CD14-positive monocyte (primary cell): Measurements from ENCODE around the gene KRTAP10-4. TPM values are rescaled to one million over a fixed set of nuclear protein-coding genes. Genes with fewer than 3 reads are reported as not detected.

Experiments
- DNase-seq, 3 donors: peaks; one replicate each; pipeline ENCODE4 v3.0.0-alpha.2; 2011 to 2022
- H2AFZ ChIP-seq: 2 replicates; pipeline ENCODE4 v1.6.0; 2012; ENCODE audit warnings: mild to moderate bottlenecking, low read depth, low read length, inconsistent platforms; ENCODE audit not compliant: insufficient read depth, poor library complexity, severe bottlenecking
- H3K27ac ChIP-seq, 2 donors: 1 replicate in 1 of 2; 2 replicates in 1 of 2; pipeline ENCODE4 v1.5.1; 2012 to 2013; ENCODE audit warnings: low read length in 2 of 2, control low read depth in 1 of 2, inconsistent platforms in 1 of 2, low read depth in 1 of 2, mild to moderate bottlenecking in 1 of 2
- H3K27me3 ChIP-seq, 2 donors: one replicate each; pipeline versions ENCODE4 v1.6.0 to v1.6.1; 2011 to 2013; ENCODE audit warnings: low read length in 2 of 2; ENCODE audit not compliant: control insufficient read depth in 2 of 2, insufficient read depth in 2 of 2
- H3K36me3 ChIP-seq, 2 donors: replicated peaks in 1 of 2; 1 replicate in 1 of 2; 2 replicates in 1 of 2; pipeline versions ENCODE4 v1.5.1 to v1.6.1; 2012 to 2013; ENCODE audit warnings: low read length in 2 of 2, control low read depth in 1 of 2, inconsistent platforms in 1 of 2, mild to moderate bottlenecking in 1 of 2; ENCODE audit not compliant: insufficient read depth in 2 of 2, control insufficient read depth in 1 of 2
- H3K4me1 ChIP-seq, 2 donors: 1 replicate in 1 of 2; 2 replicates in 1 of 2; pipeline versions ENCODE4 v1.5.1 to v1.6.1; 2012 to 2013; ENCODE audit warnings: low read length in 2 of 2, control low read depth in 1 of 2, inconsistent platforms in 1 of 2, mild to moderate bottlenecking in 1 of 2, moderate library complexity in 1 of 2; ENCODE audit not compliant: insufficient read depth in 2 of 2, control insufficient read depth in 1 of 2
- H3K4me2 ChIP-seq: replicated peaks from 2 replicates; pipeline ENCODE3; 2012; ENCODE audit warnings: low read length, moderate library complexity, mild to moderate bottlenecking; ENCODE audit not compliant: poor library complexity, severe bottlenecking; ENCODE audit errors: extremely low read depth
- H3K4me3 ChIP-seq, 3 experiments: fragments of 200-600 bp in 1 of 3; sonication (generic) in 1 of 3; replicated peaks in 1 of 3; 1 replicate in 2 of 3; 2 replicates in 1 of 3; pipeline ENCODE4 v1.5.1; 2011 to 2013; ENCODE audit warnings: low read length in 3 of 3, mild to moderate bottlenecking in 3 of 3, control low read depth in 2 of 3, low read depth in 2 of 3, inconsistent platforms in 1 of 3, moderate library complexity in 1 of 3
- H3K79me2 ChIP-seq: 2 replicates; pipeline ENCODE4 v1.6.0; 2012; ENCODE audit warnings: mild to moderate bottlenecking, control low read depth, inconsistent platforms, low read length, moderate library complexity; ENCODE audit not compliant: insufficient read depth
- H3K9ac ChIP-seq: 2 replicates; pipeline ENCODE4 v1.6.0; 2017; ENCODE audit warnings: low read length, mild to moderate bottlenecking; ENCODE audit not compliant: insufficient read depth, poor library complexity, severe bottlenecking
- H3K9me3 ChIP-seq, 2 donors: replicated peaks in 1 of 2; 1 replicate in 1 of 2; 2 replicates in 1 of 2; pipeline versions ENCODE4 v1.5.1 to v1.6.1; 2012 to 2013; ENCODE audit warnings: low read length in 2 of 2, control low read depth in 1 of 2; ENCODE audit not compliant: control insufficient read depth in 1 of 2, insufficient read depth in 1 of 2
- H4K20me1 ChIP-seq: 2 replicates; pipeline ENCODE4 v1.6.0; 2012; ENCODE audit warnings: mild to moderate bottlenecking, low read length, control low read depth, moderate library complexity; ENCODE audit not compliant: insufficient read depth
- H3K27ac Mint-ChIP-seq, 7 donors: one replicate each; pipeline ENCODE4 v1.8.0; 2020; ENCODE audit warnings: mild to moderate bottlenecking in 7 of 7, mixed read lengths in 7 of 7, moderate library complexity in 6 of 7, inconsistent platforms in 2 of 7
- H3K27me3 Mint-ChIP-seq, 3 donors: one replicate each; pipeline ENCODE4 v1.8.0; 2021 to 2022; ENCODE audit warnings: low read depth in 3 of 3, mild to moderate bottlenecking in 3 of 3, mixed read lengths in 3 of 3, moderate library complexity in 3 of 3, inconsistent platforms in 1 of 3
- H3K36me3 Mint-ChIP-seq, 2 donors: one replicate each; pipeline ENCODE4 v1.8.0; 2020; ENCODE audit warnings: mixed read lengths in 2 of 2, inconsistent platforms in 1 of 2, mild to moderate bottlenecking in 1 of 2
- H3K4me1 Mint-ChIP-seq: one replicate; pipeline ENCODE4 v1.8.0; 2020; ENCODE audit warnings: mild to moderate bottlenecking, mixed read lengths
- H3K4me3 Mint-ChIP-seq, 2 donors: one replicate each; pipeline ENCODE4 v1.8.0; 2020; ENCODE audit warnings: mild to moderate bottlenecking in 2 of 2, mixed read lengths in 2 of 2, moderate library complexity in 1 of 2
- H3K9me3 Mint-ChIP-seq, 7 donors: one replicate each; pipeline ENCODE4 v1.8.0; 2020 to 2022; ENCODE audit warnings: mixed read lengths in 7 of 7, mild to moderate bottlenecking in 6 of 7, moderate library complexity in 6 of 7, inconsistent platforms in 2 of 7
- WGBS: methylation state at CpG from one replicate; pipeline ENCODE4 v1.1.5; 2013; ENCODE audit warnings: missing lambda C conversion rate; ENCODE audit not compliant: insufficient coverage; 5-methylcytosine and 5-hydroxymethylcytosine counted together
- intact Hi-C, 2 donors: fragments of 100-400 bp; cut with micrococcal nuclease; formaldehyde crosslinking; loops; one replicate each; pipeline versions ENCODE4 v1.15.0 to v1.15.1; 2023
- polyA plus RNA-seq, 3 donors: library from polyadenylated mRNA; depleted of rRNA in 1 of 3; unstranded in 2 of 3; stranded (reverse) in 1 of 3; fragments of 300-500 nt in 2 of 3; fragments of >200 nt in 1 of 3; fragmentation: Illumina TruSeq in 2 of 3; gene quantifications; 1 replicate in 2 of 3; 2 replicates in 1 of 3; pipeline ENCODE4 v1.2.3, GENCODE V29; 2012 to 2021
- TF ChIP-seq, protein P1 (sequence below): fragments of 200-600 bp; IDR thresholded peaks from one replicate; pipeline ENCODE4 v1.8.0; 2022; ENCODE audit warnings: antibody characterized with exemption, mild to moderate bottlenecking

KRTAP10-4 gene
- polyA plus RNA-seq, 3 donors: not detected

DNA sequence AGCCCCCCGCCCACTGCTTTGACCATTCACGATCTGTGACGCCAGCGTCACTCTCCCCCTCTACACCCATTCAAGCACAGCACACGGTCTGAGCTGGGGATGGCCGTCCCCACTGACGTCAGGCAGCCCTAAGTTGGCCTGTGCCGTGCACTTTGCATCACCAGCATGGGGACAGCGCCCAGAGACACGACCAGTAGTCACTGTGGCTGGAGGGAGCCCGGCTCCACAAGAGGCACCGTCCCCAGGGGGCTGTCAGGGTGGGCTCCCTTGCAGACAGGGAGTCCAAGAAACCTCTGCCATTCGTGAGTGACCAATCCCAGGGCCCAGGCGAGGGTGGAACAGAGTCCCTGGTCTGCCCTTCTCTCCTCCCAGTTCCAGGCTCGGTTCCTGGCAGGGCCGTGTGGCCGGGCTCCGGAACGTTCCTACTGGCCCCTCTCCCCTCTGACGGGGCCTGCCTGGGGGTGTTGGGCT lies 40.7 kb downstream of the KRTAP10-4 start:
- Histone ChIP-seq H3K36me3 (no peaks in the 10 kb centered on the region), H3K27me3 (no peaks in the 10 kb centered on the region), H3K4me1 (no peaks in the 10 kb centered on the region), H3K9ac (no peak overlapping the region), H3K27ac (no peak overlapping the region), H3K79me2 (no peaks in the 10 kb centered on the region), H3K4me3 (no peak overlapping the region), H3K9me3 (peaks cover 19 to 29% of the 10 kb centered on the region in 2 donors), H4K20me1 (no peaks in the 10 kb centered on the region), H2AFZ (no peak overlapping the region), H3K4me2 (no peak overlapping the region)
- Mint-ChIP-seq H3K9me3 (peaks cover 18 to 43% (median 31%) of the 10 kb centered on the region in 7 donors), H3K27ac (no peak overlapping the region), H3K36me3 (no peaks in the 10 kb centered on the region), H3K4me1 (peaks cover 10% of the 10 kb centered on the region), H3K4me3 (no peak overlapping the region), H3K27me3 (peaks cover 2 to 8% (median 3%) of the 10 kb centered on the region in 3 donors)
- intact Hi-C loops: no loop called here
- TF ChIP-seq, protein P1, sequence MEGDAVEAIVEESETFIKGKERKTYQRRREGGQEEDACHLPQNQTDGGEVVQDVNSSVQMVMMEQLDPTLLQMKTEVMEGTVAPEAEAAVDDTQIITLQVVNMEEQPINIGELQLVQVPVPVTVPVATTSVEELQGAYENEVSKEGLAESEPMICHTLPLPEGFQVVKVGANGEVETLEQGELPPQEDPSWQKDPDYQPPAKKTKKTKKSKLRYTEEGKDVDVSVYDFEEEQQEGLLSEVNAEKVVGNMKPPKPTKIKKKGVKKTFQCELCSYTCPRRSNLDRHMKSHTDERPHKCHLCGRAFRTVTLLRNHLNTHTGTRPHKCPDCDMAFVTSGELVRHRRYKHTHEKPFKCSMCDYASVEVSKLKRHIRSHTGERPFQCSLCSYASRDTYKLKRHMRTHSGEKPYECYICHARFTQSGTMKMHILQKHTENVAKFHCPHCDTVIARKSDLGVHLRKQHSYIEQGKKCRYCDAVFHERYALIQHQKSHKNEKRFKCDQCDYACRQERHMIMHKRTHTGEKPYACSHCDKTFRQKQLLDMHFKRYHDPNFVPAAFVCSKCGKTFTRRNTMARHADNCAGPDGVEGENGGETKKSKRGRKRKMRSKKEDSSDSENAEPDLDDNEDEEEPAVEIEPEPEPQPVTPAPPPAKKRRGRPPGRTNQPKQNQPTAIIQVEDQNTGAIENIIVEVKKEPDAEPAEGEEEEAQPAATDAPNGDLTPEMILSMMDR: no peak
- DNase-seq: no peak
- 95% methylated on average over 13 of the region's 20 CpGs for WGBS

DNA sequence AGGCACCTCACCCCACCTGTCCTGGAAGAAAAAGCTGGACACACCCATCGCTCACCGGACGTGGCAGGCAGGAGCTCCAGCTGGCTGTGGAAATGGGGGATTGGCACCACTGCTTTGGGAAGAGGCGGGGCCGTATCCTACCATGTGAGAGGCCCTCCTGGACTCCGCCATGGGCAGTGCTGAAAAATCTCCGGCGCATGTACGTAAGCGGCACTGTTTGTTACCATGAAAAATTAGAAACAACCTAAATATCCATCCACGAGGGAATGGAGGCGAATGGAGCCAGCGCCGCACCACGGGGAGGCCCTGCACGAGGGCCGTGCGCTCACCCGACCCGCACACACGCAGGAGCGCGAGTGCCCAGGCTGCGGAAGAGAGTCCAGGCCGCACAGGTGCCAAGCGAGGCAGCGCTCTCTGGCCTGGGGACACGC lies 41.4 kb downstream of the KRTAP10-4 start:
- 98% methylated on average over 22 of the region's 28 CpGs for WGBS
- no peak overlapping the region for H3K4me3 Mint-ChIP-seq
- H3K9me3 Mint-ChIP-seq: peaks cover 23 to 44% (median 32%) of the 10 kb centered on the region in 7 donors
- H3K27me3 ChIP-seq: no peaks in the 10 kb centered on the region
- no peak for DNase-seq
- H3K4me3 ChIP-seq: no peak overlapping the region
- no peaks in the 10 kb centered on the region for H3K79me2 ChIP-seq
- H3K9ac ChIP-seq: no peak overlapping the region
- H3K27ac ChIP-seq: no peak overlapping the region
- no peaks in the 10 kb centered on the region for H3K36me3 Mint-ChIP-seq
- no peak overlapping the region for H3K27ac Mint-ChIP-seq
- no peak overlapping the region for H3K4me2 ChIP-seq
- H3K4me1 Mint-ChIP-seq: peaks cover 10% of the 10 kb centered on the region
- H3K27me3 Mint-ChIP-seq: peaks cover 3 to 11% (median 4%) of the 10 kb centered on the region in 3 donors
- intact Hi-C loops: no loop called here
- no peaks in the 10 kb centered on the region for H3K4me1 ChIP-seq
- no peaks in the 10 kb centered on the region for H4K20me1 ChIP-seq
- TF ChIP-seq, protein P1: no peak
- no peaks in the 10 kb centered on the region for H3K36me3 ChIP-seq
- peaks cover 23 to 29% of the 10 kb centered on the region in 2 donors for H3K9me3 ChIP-seq
- H2AFZ ChIP-seq: no peak overlapping the region
